ENCODE results near the gene RNASET2. TPM values are rescaled to one million over a fixed set of nuclear protein-coding genes. Genes with fewer than 3 reads are reported as not detected.
A peak's percentile ranks its signal among the peaks of the same experiment; 100 is the strongest.

RNASET2 gene
- total and polyA plus RNA-seq, 2 of the 13 experiments (the other 11 are each of a cell fraction or from before 2014, with no cell fraction given), result 44.6 to 597 TPM

DNA sequence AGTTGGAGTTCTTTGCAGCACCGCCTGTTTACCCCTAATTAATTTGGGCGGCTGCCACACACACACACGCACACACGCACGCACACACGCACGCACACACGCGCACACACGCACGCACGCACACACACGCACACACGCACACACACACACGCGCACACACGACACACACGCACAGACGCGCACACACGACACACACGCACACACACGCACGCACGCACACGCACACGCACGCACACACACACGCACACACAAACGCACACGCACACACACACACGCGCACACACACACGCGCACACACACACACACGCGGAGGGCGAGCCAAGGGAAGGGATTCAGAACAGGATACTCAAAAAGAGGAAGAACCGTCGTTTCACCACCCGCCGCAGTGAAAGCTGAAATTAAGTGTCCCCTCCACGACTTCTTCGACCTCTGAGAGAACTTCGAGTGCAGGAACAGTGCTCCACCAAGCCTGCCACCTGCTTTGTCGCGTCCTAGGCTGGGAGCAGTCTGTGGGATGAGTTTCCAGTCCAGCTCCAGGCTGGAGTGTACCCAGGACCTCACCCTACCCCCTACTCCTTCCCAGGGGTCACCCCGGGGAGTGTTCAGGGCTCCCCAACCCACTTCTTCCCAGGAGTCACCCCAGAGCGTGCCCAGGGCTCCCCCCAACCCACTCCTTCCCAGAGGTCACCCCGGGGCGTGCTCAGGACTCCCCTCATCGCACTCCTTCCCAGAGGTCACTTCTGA, 1.1 kb downstream of the RNASET2 start:
- BruUV-seq (replicated peaks), result no TSS peak
- CTCF ChIA-PET (ENCODE audit: low intra/inter-chr PET ratio, low total read pairs), result no interaction called here
- WGBS (ENCODE audit: low lambda C conversion rate), result 64% methylated on average over 52 of the region's 52 CpGs
- H3K36me3 ChIP-seq (replicated peaks in 1 of 2; ENCODE audit: control insufficient read depth in 1 of 2, insufficient read depth in 2 of 2, low read length in 2 of 2), result peaks cover 14 to 36% of the 10 kb centered on the region in 2 experiments
- no peaks in the 10 kb centered on the region; a peak in 1 of 5 replicates for H3K27me3 ChIP-seq (ENCODE audit: control insufficient read depth in 1 of 2, insufficient read depth in 2 of 2, low read length in 2 of 2)
- H3K4me2 ChIP-seq (ENCODE audit: low read depth, low read length), result peak overlapping the region; percentile 90
- DNase-seq (ENCODE audit: low spot score) (no peak), FAIRE-seq (no peak), ATAC-seq (no peak)
- peaks cover 50% of the 10 kb centered on the region for H3K79me2 ChIP-seq (ENCODE audit: insufficient read depth, low read length)
- POLR2A ChIA-PET, result interaction anchor here (1.7 to 1.8 kb wide), 3 partner anchors 34 to 186 kb away, joined by 3 to 14 read pairs (median 6); partner anchors contain the start of gene CEP43
- peaks cover 44% of the 10 kb centered on the region for H4K20me1 ChIP-seq (ENCODE audit: insufficient read depth, low read length)
- H3K4me3 ChIP-seq (replicated peaks in 1 of 3; ENCODE audit: insufficient read depth in 1 of 3, low read depth in 2 of 3, low read length in 3 of 3), result peak overlapping the region; percentile 90 to 99 (median 97)
- intact Hi-C loops (cut with micrococcal nuclease; ENCODE audit: unreplicated experiment) (no loop called here), in situ Hi-C loops (cut with HindIII; ENCODE audit: extremely low pct_ligation_motif_present, low pct_unique_long_range_greater_than_20kb) (no loop called here)
- peaks cover 78% of the 10 kb centered on the region for H3K4me1 ChIP-seq (ENCODE audit: insufficient read depth, low read length)
- peak overlapping the region; percentile 81 for H3K9ac ChIP-seq (ENCODE audit: insufficient read depth, low read depth, low read length)
- peak overlapping the region; percentile 89 for H3K27ac ChIP-seq (ENCODE audit: extremely low read length, insufficient read depth, low read length)
- H3K9me3 ChIP-seq (ENCODE audit: low read length), result no peaks in the 10 kb centered on the region
- no peak overlapping the region for H2AFZ ChIP-seq (ENCODE audit: low read length)
- TF ChIP-seq ZNF615 (CRISPR knock-in tag; IDR thresholded peaks at IDR 0.05; ENCODE audit: borderline replicate concordance) (no peak), BCL6 (CRISPR knock-in tag; IDR thresholded peaks at IDR 0.05) (no peak), ZNF143 (CRISPR knock-in tag; IDR thresholded peaks at IDR 0.05) (no peak), GABPB1 (CRISPR knock-in tag; IDR thresholded peaks at IDR 0.05) (no peak), ZNF839 (CRISPR knock-in tag; IDR thresholded peaks at IDR 0.05; ENCODE audit: borderline replicate concordance) (0 out of 2 replicates have a peak, but pooled peaks have one; percentile 69), SRSF1 (optimal IDR thresholded peaks at IDR 0.05; ENCODE audit: low read depth, low read length) (peak; percentile 23), CBX1 (IDR thresholded peaks at IDR 0.05; ENCODE audit: low read depth) (no peak), ZBTB7A (CRISPR knock-in tag; IDR thresholded peaks at IDR 0.05) (peak; percentile 61; the same call in 1 of the 2 replicates), JUNB (CRISPR knock-in tag; IDR thresholded peaks at IDR 0.05; ENCODE audit: borderline replicate concordance) (peak; percentile 76; the same call in 1 of the 2 replicates), PHF20 (CRISPR knock-in tag; IDR thresholded peaks at IDR 0.05) (no peak), NFATC3 (CRISPR knock-in tag; IDR thresholded peaks at IDR 0.05) (no peak), GTF3A (CRISPR knock-in tag; conservative IDR thresholded peaks at IDR 0.05) (no peak), SMC3 (IDR thresholded peaks at IDR 0.05; ENCODE audit: low read length) (no peak)
- TF ChIP-seq, protein P1, sequence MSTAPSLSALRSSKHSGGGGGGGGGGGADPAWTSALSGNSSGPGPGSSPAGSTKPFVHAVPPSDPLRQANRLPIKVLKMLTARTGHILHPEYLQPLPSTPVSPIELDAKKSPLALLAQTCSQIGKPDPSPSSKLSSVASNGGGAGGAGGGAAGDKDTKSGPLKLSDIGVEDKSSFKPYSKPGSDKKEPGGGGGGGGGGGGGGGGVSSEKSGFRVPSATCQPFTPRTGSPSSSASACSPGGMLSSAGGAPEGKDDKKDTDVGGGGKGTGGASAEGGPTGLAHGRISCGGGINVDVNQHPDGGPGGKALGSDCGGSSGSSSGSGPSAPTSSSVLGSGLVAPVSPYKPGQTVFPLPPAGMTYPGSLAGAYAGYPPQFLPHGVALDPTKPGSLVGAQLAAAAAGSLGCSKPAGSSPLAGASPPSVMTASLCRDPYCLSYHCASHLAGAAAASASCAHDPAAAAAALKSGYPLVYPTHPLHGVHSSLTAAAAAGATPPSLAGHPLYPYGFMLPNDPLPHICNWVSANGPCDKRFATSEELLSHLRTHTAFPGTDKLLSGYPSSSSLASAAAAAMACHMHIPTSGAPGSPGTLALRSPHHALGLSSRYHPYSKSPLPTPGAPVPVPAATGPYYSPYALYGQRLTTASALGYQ (CRISPR knock-in tag; IDR thresholded peaks at IDR 0.05), result no peak
- TF ChIP-seq, protein P2, sequence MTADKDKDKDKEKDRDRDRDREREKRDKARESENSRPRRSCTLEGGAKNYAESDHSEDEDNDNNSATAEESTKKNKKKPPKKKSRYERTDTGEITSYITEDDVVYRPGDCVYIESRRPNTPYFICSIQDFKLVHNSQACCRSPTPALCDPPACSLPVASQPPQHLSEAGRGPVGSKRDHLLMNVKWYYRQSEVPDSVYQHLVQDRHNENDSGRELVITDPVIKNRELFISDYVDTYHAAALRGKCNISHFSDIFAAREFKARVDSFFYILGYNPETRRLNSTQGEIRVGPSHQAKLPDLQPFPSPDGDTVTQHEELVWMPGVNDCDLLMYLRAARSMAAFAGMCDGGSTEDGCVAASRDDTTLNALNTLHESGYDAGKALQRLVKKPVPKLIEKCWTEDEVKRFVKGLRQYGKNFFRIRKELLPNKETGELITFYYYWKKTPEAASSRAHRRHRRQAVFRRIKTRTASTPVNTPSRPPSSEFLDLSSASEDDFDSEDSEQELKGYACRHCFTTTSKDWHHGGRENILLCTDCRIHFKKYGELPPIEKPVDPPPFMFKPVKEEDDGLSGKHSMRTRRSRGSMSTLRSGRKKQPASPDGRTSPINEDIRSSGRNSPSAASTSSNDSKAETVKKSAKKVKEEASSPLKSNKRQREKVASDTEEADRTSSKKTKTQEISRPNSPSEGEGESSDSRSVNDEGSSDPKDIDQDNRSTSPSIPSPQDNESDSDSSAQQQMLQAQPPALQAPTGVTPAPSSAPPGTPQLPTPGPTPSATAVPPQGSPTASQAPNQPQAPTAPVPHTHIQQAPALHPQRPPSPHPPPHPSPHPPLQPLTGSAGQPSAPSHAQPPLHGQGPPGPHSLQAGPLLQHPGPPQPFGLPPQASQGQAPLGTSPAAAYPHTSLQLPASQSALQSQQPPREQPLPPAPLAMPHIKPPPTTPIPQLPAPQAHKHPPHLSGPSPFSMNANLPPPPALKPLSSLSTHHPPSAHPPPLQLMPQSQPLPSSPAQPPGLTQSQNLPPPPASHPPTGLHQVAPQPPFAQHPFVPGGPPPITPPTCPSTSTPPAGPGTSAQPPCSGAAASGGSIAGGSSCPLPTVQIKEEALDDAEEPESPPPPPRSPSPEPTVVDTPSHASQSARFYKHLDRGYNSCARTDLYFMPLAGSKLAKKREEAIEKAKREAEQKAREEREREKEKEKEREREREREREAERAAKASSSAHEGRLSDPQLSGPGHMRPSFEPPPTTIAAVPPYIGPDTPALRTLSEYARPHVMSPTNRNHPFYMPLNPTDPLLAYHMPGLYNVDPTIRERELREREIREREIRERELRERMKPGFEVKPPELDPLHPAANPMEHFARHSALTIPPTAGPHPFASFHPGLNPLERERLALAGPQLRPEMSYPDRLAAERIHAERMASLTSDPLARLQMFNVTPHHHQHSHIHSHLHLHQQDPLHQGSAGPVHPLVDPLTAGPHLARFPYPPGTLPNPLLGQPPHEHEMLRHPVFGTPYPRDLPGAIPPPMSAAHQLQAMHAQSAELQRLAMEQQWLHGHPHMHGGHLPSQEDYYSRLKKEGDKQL (CRISPR knock-in tag; IDR thresholded peaks at IDR 0.05; ENCODE audit: low read depth), result no peak

All from HepG2 (cell line).